Neural progenitor cell (in vitro differentiated cells): ENCODE data around the gene OOSP3. TPM values are rescaled to one million over a fixed set of nuclear protein-coding genes. Genes with fewer than 3 reads are reported as not detected.

ENCODE experiments used
- DNase-seq: peaks from one replicate; pipeline ENCODE4 v3.0.0-alpha.2; 2016; ENCODE audit warnings: low spot score
- H2AFZ ChIP-seq: fragments of 200-600 bp; sonication (generic); replicated peaks from 2 replicates; pipeline ENCODE4 v1.6.1; 2016; ENCODE audit warnings: antibody characterized with exemption
- H3F3A ChIP-seq: fragments of 200-600 bp; sonication (generic); 2 replicates; pipeline ENCODE4 v1.6.1; 2016; ENCODE audit warnings: antibody characterized with exemption, low read depth
- H3K27ac ChIP-seq: fragments of 200-600 bp; sonication (generic); 2 replicates; pipeline ENCODE4 v1.5.1; 2016; ENCODE audit warnings: mild to moderate bottlenecking
- H3K27me3 ChIP-seq: fragments of 200-600 bp; sonication (generic); 2 replicates; pipeline ENCODE4 v1.6.1; 2016; ENCODE audit warnings: mild to moderate bottlenecking, moderate library complexity
- H3K36me3 ChIP-seq: fragments of 200-600 bp; sonication (generic); 2 replicates; pipeline ENCODE4 v1.5.1; 2016
- H3K4me1 ChIP-seq: fragments of 200-600 bp; sonication (generic); 2 replicates; pipeline ENCODE4 v1.6.1; 2016; ENCODE audit warnings: mixed run types
- H3K4me2 ChIP-seq: fragments of 200-600 bp; sonication (generic); 2 replicates; pipeline ENCODE4 v1.6.1; 2016
- H3K4me3 ChIP-seq: fragments of 200-600 bp; sonication (generic); 2 replicates; pipeline ENCODE4 v1.5.1; 2016
- H3K79me2 ChIP-seq: fragments of 200-600 bp; sonication (generic); 2 replicates; pipeline ENCODE4 v1.6.1; 2016; ENCODE audit warnings: low read depth
- H3K9ac ChIP-seq: fragments of 200-600 bp; sonication (generic); 2 replicates; pipeline ENCODE4 v1.6.1; 2016
- H3K9me3 ChIP-seq: fragments of 200-600 bp; sonication (generic); 2 replicates; pipeline ENCODE4 v1.5.1; 2016; ENCODE audit warnings: low read depth
- H4K20me1 ChIP-seq: fragments of 200-600 bp; sonication (generic); 2 replicates; pipeline ENCODE4 v1.6.1; 2016; ENCODE audit warnings: low read depth
- H3K27ac Mint-ChIP-seq: 3 replicates; pipeline ENCODE4 v1.8.0; 2021; ENCODE audit warnings: mixed read lengths
- H3K27me3 Mint-ChIP-seq: 2 replicates; pipeline ENCODE4 v1.8.0; 2022; ENCODE audit warnings: low read depth, mild to moderate bottlenecking, inconsistent platforms, moderate library complexity, mixed read lengths; ENCODE audit not compliant: insufficient read depth
- H3K36me3 Mint-ChIP-seq: 3 replicates; pipeline ENCODE4 v1.8.0; 2021; ENCODE audit warnings: mixed read lengths
- H3K4me1 Mint-ChIP-seq: 3 replicates; pipeline ENCODE4 v1.8.0; 2021; ENCODE audit warnings: mixed read lengths
- H3K4me3 Mint-ChIP-seq: 3 replicates; pipeline ENCODE4 v1.8.0; 2021; ENCODE audit warnings: mild to moderate bottlenecking, moderate library complexity, mixed read lengths
- H3K9me3 Mint-ChIP-seq: 3 replicates; pipeline ENCODE4 v1.8.0; 2020; ENCODE audit warnings: mixed read lengths
- CTCF ChIP-seq: fragments of 200-600 bp; sonication (generic); IDR thresholded peaks from 2 replicates; pipeline ENCODE4 v1.5.1; 2017; ENCODE audit warnings: antibody characterized with exemption, mild to moderate bottlenecking
- EZH2 ChIP-seq: fragments of 200-600 bp; sonication (generic); IDR thresholded peaks from 2 replicates; pipeline ENCODE4 v1.6.1; 2017; ENCODE audit warnings: antibody characterized with exemption, mild to moderate bottlenecking, moderate library complexity
- EZH2phosphoT487 ChIP-seq: fragments of 200-600 bp; sonication (generic); IDR thresholded peaks from 2 replicates; pipeline ENCODE4 v1.6.1; 2017; ENCODE audit warnings: antibody characterized with exemption
- total RNA-seq: library from RNA; depleted of rRNA; stranded (reverse); fragments of >200 nt; gene quantifications from 2 replicates; pipeline ENCODE4 v1.2.3, GENCODE V29; 2015; ENCODE audit warnings: low replicate concordance

Gene OOSP3
- total RNA-seq, 1 donor from 2014 or later, result not detected

GRCh38 chr11:59923813-59924212, 45.2 kb downstream of the OOSP3 start:
- no peaks in the 10 kb centered on the region for H3K79me2 ChIP-seq
- no peaks in the 10 kb centered on the region for H3K27me3 ChIP-seq
- Mint-ChIP-seq H3K9me3 (peaks cover 23% of the 10 kb centered on the region), H3K27me3 (peaks cover 2% of the 10 kb centered on the region), H3K4me1 (no peaks in the 10 kb centered on the region), H3K4me3 (no peak overlapping the region), H3K27ac (no peak overlapping the region), H3K36me3 (no peaks in the 10 kb centered on the region)
- H3K4me1 ChIP-seq, result no peaks in the 10 kb centered on the region
- H3K9ac ChIP-seq, result no peak overlapping the region
- H2AFZ ChIP-seq, result no peak overlapping the region
- no peak overlapping the region for H3K4me2 ChIP-seq
- no peak for DNase-seq
- TF ChIP-seq EZH2 (no peak), CTCF (no peak), EZH2phosphoT487 (no peak)
- no peaks in the 10 kb centered on the region for H3K9me3 ChIP-seq
- H3K4me3 ChIP-seq, result no peak overlapping the region
- H3F3A ChIP-seq, result no peaks in the 10 kb centered on the region
- H3K36me3 ChIP-seq, result no peaks in the 10 kb centered on the region
- no peak overlapping the region for H3K27ac ChIP-seq
- no peaks in the 10 kb centered on the region for H4K20me1 ChIP-seq

- H3K9me3 ChIP-seq, result no peaks in the 10 kb centered on the region
- TF ChIP-seq EZH2phosphoT487, result no peak
- TF ChIP-seq EZH2, result no peak
- no peak for TF ChIP-seq CTCF
- Mint-ChIP-seq H3K27me3 (peaks cover 3% of the 10 kb centered on the region), H3K4me3 (no peak overlapping the region), H3K4me1 (no peaks in the 10 kb centered on the region), H3K27ac (no peak overlapping the region), H3K9me3 (peaks cover 3% of the 10 kb centered on the region), H3K36me3 (no peaks in the 10 kb centered on the region)
- H3K9ac ChIP-seq, result no peak overlapping the region
- H3K27me3 ChIP-seq, result no peaks in the 10 kb centered on the region
- no peaks in the 10 kb centered on the region for H3K4me1 ChIP-seq
- no peaks in the 10 kb centered on the region for H3F3A ChIP-seq
- no peak for DNase-seq
- no peak overlapping the region for H3K4me3 ChIP-seq
- no peaks in the 10 kb centered on the region for H4K20me1 ChIP-seq
- no peak overlapping the region for H2AFZ ChIP-seq
- H3K79me2 ChIP-seq, result no peaks in the 10 kb centered on the region
- H3K36me3 ChIP-seq, result no peaks in the 10 kb centered on the region
- H3K27ac ChIP-seq, result no peak overlapping the region
- H3K4me2 ChIP-seq, result no peak overlapping the region
Observed at GRCh38 chr11:59931688-59932087, 53.1 kb downstream of the OOSP3 start.

- H3K27ac ChIP-seq, result no peak within 1 kb of the TSS
- H3K9ac ChIP-seq, result no peak within 1 kb of the TSS
- no peak within 1 kb of the TSS for H3K4me2 ChIP-seq
- Mint-ChIP-seq H3K9me3 (no peaks in the 10 kb centered on the region), H3K4me1 (no peaks in the 10 kb centered on the region), H3K27me3 (peaks cover 3% of the 10 kb centered on the region), H3K36me3 (no peaks in the 10 kb centered on the region), H3K27ac (no peak within 1 kb of the TSS), H3K4me3 (no peak within 1 kb of the TSS)
- no peaks in the 10 kb centered on the region for H3K79me2 ChIP-seq
- H3K9me3 ChIP-seq, result no peaks in the 10 kb centered on the region
- no peaks in the 10 kb centered on the region for H3F3A ChIP-seq
- H3K4me1 ChIP-seq, result no peaks in the 10 kb centered on the region
- H4K20me1 ChIP-seq, result no peaks in the 10 kb centered on the region
- no peak for TF ChIP-seq EZH2phosphoT487
- no peak for TF ChIP-seq CTCF
- no peak for TF ChIP-seq EZH2
- H3K36me3 ChIP-seq, result no peaks in the 10 kb centered on the region
- H3K27me3 ChIP-seq, result no peaks in the 10 kb centered on the region
- H3K4me3 ChIP-seq, result no peak within 1 kb of the TSS
- DNase-seq, result no peak
- H2AFZ ChIP-seq, result no peak within 1 kb of the TSS
Observed at GRCh38 chr11:59938132-59938531, 59.5 kb downstream of the OOSP3 start, which contains the start of gene OOSP1. TSS of gene OOSP1 (plus strand) at chr11:59938432. CDS start at chr11:59938455, 23 bp downstream.
